ENCODE data around the gene IPO11.

Gene IPO11

GRCh38 chr5:62450259-62450658 is 37.7 kb downstream of the IPO11 start:
- H3K9me3 ChIP-seq (ENCODE audit: insufficient read depth, low read length), result no peaks in the 10 kb centered on the region
- TF ChIP-seq SUZ12 (IDR thresholded peaks at IDR 0.05; ENCODE audit: extremely low read depth, insufficient read depth, insufficient read length) (no peak), ZNF274 (IDR thresholded peaks at IDR 0.05; ENCODE audit: low read depth, low read length) (no peak), YY1 (IDR thresholded peaks at IDR 0.05; ENCODE audit: insufficient read depth, insufficient read length) (no peak)
- H3K9ac ChIP-seq (ENCODE audit: insufficient read length, low read depth), result no peak overlapping the region
- H3K4me3 ChIP-seq (ENCODE audit: insufficient read length, low read depth), result no peak overlapping the region
- no peaks in the 10 kb centered on the region for H3K27me3 ChIP-seq (ENCODE audit: insufficient read depth, insufficient read length)
- no peaks in the 10 kb centered on the region for H3K4me1 ChIP-seq (ENCODE audit: insufficient read depth, insufficient read length)
- H3K36me3 ChIP-seq (ENCODE audit: insufficient read depth, insufficient read length, low read length), result peaks cover 23% of the 10 kb centered on the region
- no peak for DNase-seq (ENCODE audit: low read depth, low spot score)

DNA sequence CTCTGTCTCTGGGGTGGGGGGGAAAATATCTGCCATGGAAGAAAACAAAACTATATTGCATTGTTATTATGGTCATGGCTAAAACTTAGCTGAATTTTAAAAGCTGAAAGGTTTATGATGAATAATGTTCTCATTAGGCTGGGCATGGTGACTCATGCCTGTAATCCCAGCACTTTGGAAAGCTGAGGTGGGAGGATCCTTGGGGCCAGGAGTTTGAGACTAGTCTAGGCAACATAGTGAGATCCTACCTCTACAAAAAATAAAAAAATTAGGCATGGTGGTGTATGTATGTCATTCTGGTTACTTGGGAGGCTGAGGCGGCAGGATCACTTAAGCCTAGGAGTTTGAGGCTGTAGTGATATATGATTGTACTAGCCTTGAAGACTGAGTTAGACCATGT is 44.5 kb downstream of the IPO11 start:
- no peak overlapping the region for H3K4me3 ChIP-seq (ENCODE audit: insufficient read length, low read depth)
- H3K36me3 ChIP-seq (ENCODE audit: insufficient read depth, insufficient read length, low read length), result peaks cover 18% of the 10 kb centered on the region
- H3K9ac ChIP-seq (ENCODE audit: insufficient read length, low read depth), result no peak overlapping the region
- TF ChIP-seq ZNF274 (IDR thresholded peaks at IDR 0.05; ENCODE audit: low read depth, low read length) (no peak), YY1 (IDR thresholded peaks at IDR 0.05; ENCODE audit: insufficient read depth, insufficient read length) (no peak), SUZ12 (IDR thresholded peaks at IDR 0.05; ENCODE audit: extremely low read depth, insufficient read depth, insufficient read length) (no peak)
- H3K4me1 ChIP-seq (ENCODE audit: insufficient read depth, insufficient read length), result no peaks in the 10 kb centered on the region
- no peaks in the 10 kb centered on the region for H3K27me3 ChIP-seq (ENCODE audit: insufficient read depth, insufficient read length)
- H3K9me3 ChIP-seq (ENCODE audit: insufficient read depth, low read length), result no peaks in the 10 kb centered on the region
- DNase-seq (ENCODE audit: low read depth, low spot score), result no peak

DNA sequence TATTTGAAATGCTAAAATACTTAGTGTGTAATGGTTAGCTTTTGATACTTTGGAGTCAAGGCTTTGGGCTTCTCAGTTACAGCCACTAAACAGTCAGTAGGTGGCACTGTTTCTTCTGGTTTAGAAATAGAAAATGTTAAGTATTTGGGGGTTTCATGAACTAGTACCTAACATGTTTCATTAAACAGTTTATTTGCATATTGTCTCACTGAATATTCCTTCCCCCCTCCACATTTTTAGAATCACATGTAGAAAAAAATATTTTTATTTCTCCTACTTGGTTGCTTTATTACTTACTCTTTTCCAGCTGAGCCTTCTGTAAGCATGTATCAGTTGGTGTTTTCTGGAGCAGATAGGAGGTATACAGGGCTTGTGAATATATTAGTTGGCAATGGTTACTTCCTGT is 48.0 kb downstream of the IPO11 start:
- H3K36me3 ChIP-seq (ENCODE audit: insufficient read depth, insufficient read length, low read length), result peaks cover 13% of the 10 kb centered on the region
- no peak for TF ChIP-seq SUZ12 (IDR thresholded peaks at IDR 0.05; ENCODE audit: extremely low read depth, insufficient read depth, insufficient read length)
- TF ChIP-seq ZNF274 (IDR thresholded peaks at IDR 0.05; ENCODE audit: low read depth, low read length), result no peak
- TF ChIP-seq YY1 (IDR thresholded peaks at IDR 0.05; ENCODE audit: insufficient read depth, insufficient read length), result no peak
- H3K4me1 ChIP-seq (ENCODE audit: insufficient read depth, insufficient read length), result no peaks in the 10 kb centered on the region
- no peak for DNase-seq (ENCODE audit: low read depth, low spot score)
- no peak overlapping the region for H3K4me3 ChIP-seq (ENCODE audit: insufficient read length, low read depth)
- no peaks in the 10 kb centered on the region for H3K9me3 ChIP-seq (ENCODE audit: insufficient read depth, low read length)
- H3K27me3 ChIP-seq (ENCODE audit: insufficient read depth, insufficient read length), result no peaks in the 10 kb centered on the region
- no peak overlapping the region for H3K9ac ChIP-seq (ENCODE audit: insufficient read length, low read depth)

GRCh38 chr5:62461561-62461960 is 49.0 kb downstream of the IPO11 start:
- H3K9ac ChIP-seq (ENCODE audit: insufficient read length, low read depth), result no peak overlapping the region

GRCh38 chr5:62465985-62466925 is 53.7 kb downstream of the IPO11 start:
- no peak for DNase-seq (ENCODE audit: low read depth, low spot score)
- H3K36me3 ChIP-seq (ENCODE audit: insufficient read depth, insufficient read length, low read length), result peaks cover 22% of the 10 kb centered on the region
- no peaks in the 10 kb centered on the region for H3K27me3 ChIP-seq (ENCODE audit: insufficient read depth, insufficient read length)
- TF ChIP-seq YY1 (IDR thresholded peaks at IDR 0.05; ENCODE audit: insufficient read depth, insufficient read length) (no peak), SUZ12 (IDR thresholded peaks at IDR 0.05; ENCODE audit: extremely low read depth, insufficient read depth, insufficient read length) (no peak), ZNF274 (IDR thresholded peaks at IDR 0.05; ENCODE audit: low read depth, low read length) (no peak)
- H3K4me3 ChIP-seq (ENCODE audit: insufficient read length, low read depth), result no peak overlapping the region
- no peaks in the 10 kb centered on the region for H3K9me3 ChIP-seq (ENCODE audit: insufficient read depth, low read length)
- no peaks in the 10 kb centered on the region for H3K4me1 ChIP-seq (ENCODE audit: insufficient read depth, insufficient read length)
- H3K9ac ChIP-seq (ENCODE audit: insufficient read length, low read depth), result no peak overlapping the region

More at GRCh38 chr5:62461561-62461960, 49.0 kb downstream of the IPO11 start:
- H3K36me3 ChIP-seq (ENCODE audit: insufficient read depth, insufficient read length, low read length), result peaks cover 6% of the 10 kb centered on the region
- DNase-seq (ENCODE audit: low read depth, low spot score), result no peak
- no peaks in the 10 kb centered on the region for H3K27me3 ChIP-seq (ENCODE audit: insufficient read depth, insufficient read length)
- H3K4me1 ChIP-seq (ENCODE audit: insufficient read depth, insufficient read length), result no peaks in the 10 kb centered on the region
- TF ChIP-seq SUZ12 (IDR thresholded peaks at IDR 0.05; ENCODE audit: extremely low read depth, insufficient read depth, insufficient read length) (no peak), YY1 (IDR thresholded peaks at IDR 0.05; ENCODE audit: insufficient read depth, insufficient read length) (no peak), ZNF274 (IDR thresholded peaks at IDR 0.05; ENCODE audit: low read depth, low read length) (no peak)
- no peak overlapping the region for H3K4me3 ChIP-seq (ENCODE audit: insufficient read length, low read depth)
- H3K9me3 ChIP-seq (ENCODE audit: insufficient read depth, low read length), result no peaks in the 10 kb centered on the region

DNA sequence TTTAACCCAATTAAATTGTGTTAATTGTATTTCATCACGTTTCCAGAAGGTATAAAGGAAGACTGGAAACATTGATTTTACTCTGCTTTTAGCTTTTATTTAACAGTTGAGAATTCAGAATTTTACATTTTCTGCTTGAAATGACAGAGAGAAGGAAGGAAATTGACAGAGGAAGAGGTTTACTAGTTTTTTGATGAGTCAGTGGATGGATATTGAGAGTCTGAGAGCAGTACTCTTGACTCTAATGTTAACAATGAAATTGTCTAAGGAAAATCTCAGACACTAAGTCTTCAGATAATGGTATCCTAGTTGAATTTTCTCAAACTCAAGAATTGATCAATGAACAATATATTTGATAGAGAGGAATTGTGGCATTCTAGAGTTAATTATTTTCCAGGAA is 60.6 kb downstream of the IPO11 start:
- H3K4me1 ChIP-seq (ENCODE audit: insufficient read depth, insufficient read length), result no peaks in the 10 kb centered on the region
- TF ChIP-seq SUZ12 (IDR thresholded peaks at IDR 0.05; ENCODE audit: extremely low read depth, insufficient read depth, insufficient read length), result no peak
- peaks cover 18% of the 10 kb centered on the region for H3K36me3 ChIP-seq (ENCODE audit: insufficient read depth, insufficient read length, low read length)
- no peak overlapping the region for H3K4me3 ChIP-seq (ENCODE audit: insufficient read length, low read depth)
- no peaks in the 10 kb centered on the region for H3K9me3 ChIP-seq (ENCODE audit: insufficient read depth, low read length)
- no peak for DNase-seq (ENCODE audit: low read depth, low spot score)
- no peak overlapping the region for H3K9ac ChIP-seq (ENCODE audit: insufficient read length, low read depth)
- no peaks in the 10 kb centered on the region for H3K27me3 ChIP-seq (ENCODE audit: insufficient read depth, insufficient read length)

GRCh38 chr5:62475072-62475471 is 62.5 kb downstream of the IPO11 start:
- peaks cover 12% of the 10 kb centered on the region for H3K36me3 ChIP-seq (ENCODE audit: insufficient read depth, insufficient read length, low read length)
- no peaks in the 10 kb centered on the region for H3K27me3 ChIP-seq (ENCODE audit: insufficient read depth, insufficient read length)
- no peak for DNase-seq (ENCODE audit: low read depth, low spot score)

More at GRCh38 chr5:62475072-62475471, 62.5 kb downstream of the IPO11 start:
- H3K4me3 ChIP-seq (ENCODE audit: insufficient read length, low read depth), result no peak overlapping the region
- TF ChIP-seq SUZ12 (IDR thresholded peaks at IDR 0.05; ENCODE audit: extremely low read depth, insufficient read depth, insufficient read length), result no peak
- no peak for TF ChIP-seq ZNF274 (IDR thresholded peaks at IDR 0.05; ENCODE audit: low read depth, low read length)
- no peak for TF ChIP-seq YY1 (IDR thresholded peaks at IDR 0.05; ENCODE audit: insufficient read depth, insufficient read length)
- no peak overlapping the region for H3K9ac ChIP-seq (ENCODE audit: insufficient read length, low read depth)
- no peaks in the 10 kb centered on the region for H3K9me3 ChIP-seq (ENCODE audit: insufficient read depth, low read length)
- H3K4me1 ChIP-seq (ENCODE audit: insufficient read depth, insufficient read length), result no peaks in the 10 kb centered on the region

Data from NT2/D1 (cell line).